GM12878 (cell line): Measurements from ENCODE around the gene NAGK. TPM values are rescaled to one million over a fixed set of nuclear protein-coding genes. Genes with fewer than 3 reads are reported as not detected.

Experiments used
- ASH2L ChIP-seq: fragments of 300-600, 200-600 bp; sonication (generic); IDR thresholded peaks from 2 replicates; pipeline ENCODE4 v1.6.1; 2017; ENCODE audit warnings: low read depth, mild to moderate bottlenecking, borderline replicate concordance
- BCL11A ChIP-seq: IDR thresholded peaks from 2 replicates; pipeline ENCODE4 v1.6.1; 2011; ENCODE audit warnings: low read depth, low read length
- BHLHE40 ChIP-seq, 2 experiments: fragments of 450-650 bp in 1 of 2; IDR thresholded peaks; 2 replicates each; pipeline ENCODE4 v1.6.1; 2011 to 2017; ENCODE audit warnings: low read depth in 2 of 2, borderline replicate concordance in 1 of 2, improper control_type of control experiment in 1 of 2, low read length in 1 of 2, mild to moderate bottlenecking in 1 of 2
- BMI1 ChIP-seq: fragments of 450-650 bp; IDR thresholded peaks from 2 replicates; pipeline ENCODE4 v1.6.1; 2016; ENCODE audit warnings: mild to moderate bottlenecking, moderate library complexity, borderline replicate concordance
- CREM ChIP-seq: IDR thresholded peaks from 2 replicates; pipeline ENCODE4 v1.6.1; 2014; ENCODE audit warnings: antibody characterized with exemption, low read depth
- E2F4 ChIP-seq: IDR thresholded peaks from 2 replicates; pipeline ENCODE4 v1.6.1; 2012; ENCODE audit warnings: low read depth, low read length, improper control_type of control experiment
- EED ChIP-seq: sonication (generic); IDR thresholded peaks from 2 replicates; pipeline ENCODE4 v1.6.1; 2016; ENCODE audit warnings: antibody characterized with exemption, low read depth
- EP300 ChIP-seq, 2 experiments: fragments of 150-350 bp in 1 of 2; IDR thresholded peaks; 2 replicates each; pipeline ENCODE4 v1.6.1; 2011 to 2012; ENCODE audit warnings: low read depth in 2 of 2, low read length in 2 of 2, borderline replicate concordance in 1 of 2, improper control_type of control experiment in 1 of 2, inconsistent platforms in 1 of 2; ENCODE audit not compliant: control insufficient read depth in 1 of 2
- IKZF1 ChIP-seq: fragments of 450-650 bp; conservative IDR thresholded peaks from 2 replicates; pipeline ENCODE4 v1.6.1; 2017; ENCODE audit warnings: antibody characterized with exemption, mild to moderate bottlenecking
- KAT2A ChIP-seq: conservative IDR thresholded peaks from 2 replicates; pipeline ENCODE4 v1.6.1; 2011; ENCODE audit warnings: low read depth, low read length; ENCODE audit not compliant: control insufficient read depth
- MEF2A ChIP-seq: IDR thresholded peaks from 2 replicates; pipeline ENCODE4 v1.6.1; 2011; ENCODE audit warnings: low read depth, mild to moderate bottlenecking, low read length, moderate library complexity; ENCODE audit not compliant: insufficient read depth
- MTA3 ChIP-seq: IDR thresholded peaks from 2 replicates; pipeline ENCODE4 v1.6.1; 2012; ENCODE audit warnings: low read length, inconsistent platforms, borderline replicate concordance
- NRF1 ChIP-seq: conservative IDR thresholded peaks from 2 replicates; pipeline ENCODE4 v1.6.1; 2011; ENCODE audit warnings: mild to moderate bottlenecking, low read depth, low read length, improper control_type of control experiment
- PML ChIP-seq: IDR thresholded peaks from 2 replicates; pipeline ENCODE4 v1.6.1; 2012; ENCODE audit warnings: low read length, inconsistent platforms
- PRDM15 ChIP-seq: fragments of 450-650 bp; formaldehyde crosslinking; IDR thresholded peaks from 2 replicates; pipeline ENCODE4 v1.4.0; 2020; ENCODE audit warnings: mild to moderate bottlenecking, moderate library complexity
- STAT1 ChIP-seq: fragments of 450-650 bp; conservative IDR thresholded peaks from 2 replicates; pipeline ENCODE4 v1.6.1; 2014; ENCODE audit warnings: antibody characterized with exemption, mild to moderate bottlenecking
- STAT3 ChIP-seq: IDR thresholded peaks from 2 replicates; pipeline ENCODE4 v1.6.1; 2011; ENCODE audit warnings: low read depth, low read length, improper control_type of control experiment
- TAF1 ChIP-seq: IDR thresholded peaks from 2 replicates; pipeline ENCODE4 v1.6.1; 2011; ENCODE audit warnings: mild to moderate bottlenecking, low read depth, low read length, borderline replicate concordance
- TCF12 ChIP-seq: IDR thresholded peaks from 2 replicates; pipeline ENCODE4 v1.6.1; 2011; ENCODE audit warnings: low read depth, mild to moderate bottlenecking, low read length
- WRNIP1 ChIP-seq: IDR thresholded peaks from 2 replicates; pipeline ENCODE4 v1.6.1; 2011; ENCODE audit warnings: low read depth, low read length, improper control_type of control experiment, borderline replicate concordance
- polyA plus RNA-seq, 11 experiments: library from polyadenylated mRNA; depleted of rRNA in 4 of 11; unstranded in 6 of 11; stranded (reverse) in 5 of 11; fragments of >200 nt; fragmentation: Nextera tagmentation in 4 of 11; fragmentation: Illumina TruSeq in 1 of 11; extraction: Ambion mirVana in 4 of 11; extraction: Trizol in 1 of 11; gene quantifications; 1 replicate in 1 of 11; 2 replicates in 10 of 11; pipeline versions ENCODE4 v1.2.1 to v1.2.3, GENCODE V29; 2011 to 2016; ENCODE audit warnings: inconsistent platforms in 2 of 11, missing spikeins in 2 of 11, low read depth in 1 of 11
- total RNA-seq, 4 experiments: library from RNA; depleted of rRNA in 3 of 4; stranded (reverse); fragments of >200 nt in 3 of 4; fragmentation: Illumina TruSeq in 1 of 4; extraction: Trizol in 1 of 4; gene quantifications; 2 replicates each; pipeline versions ENCODE4 v1.2.1 to v1.2.3, GENCODE V29; 2013 to 2021
- TF ChIP-seq, protein P1 (sequence below): fragments of 150-350 bp; IDR thresholded peaks from 2 replicates; pipeline ENCODE4 v1.6.1; 2016; ENCODE audit warnings: low read depth, low read length

NAGK gene
- total and polyA plus RNA-seq, 10 of the 15 experiments (the other 5 are each of a cell fraction or from before 2014, with no cell fraction given), result 67.7 to 137 (median 115) TPM

- TF ChIP-seq BHLHE40 (IDR thresholded peaks at IDR 0.05; ENCODE audit: borderline replicate concordance in 1 of 2, low read depth in 2 of 2, low read length in 1 of 2) (peak in 1 of 2 experiments; percentile 61; a peak in 2 of 4 replicates), NRF1 (no peak), STAT1 (no peak), EP300 (IDR thresholded peaks at IDR 0.05; ENCODE audit: borderline replicate concordance in 1 of 2, control insufficient read depth in 1 of 2, low read depth in 2 of 2, low read length in 2 of 2) (0 out of 4 replicates have a peak, but pooled peaks have one; percentile 33 to 40), STAT3 (no peak), BCL11A (peak; percentile 92), EED (peak; percentile 88), PML (no peak), WRNIP1 (no peak), IKZF1 (peak; percentile 86), PRDM15 (no peak), MTA3 (no peak; the same call in none of the 2 replicates), E2F4 (no peak), TCF12 (0 out of 2 replicates have a peak, but pooled peaks have one; percentile 14), CREM (peak; percentile 57; the same call in 1 of the 2 replicates), BMI1 (peak; percentile 78), KAT2A (no peak), ASH2L (no peak), MEF2A (peak; percentile 83), TAF1 (no peak)
- TF ChIP-seq, protein P1, sequence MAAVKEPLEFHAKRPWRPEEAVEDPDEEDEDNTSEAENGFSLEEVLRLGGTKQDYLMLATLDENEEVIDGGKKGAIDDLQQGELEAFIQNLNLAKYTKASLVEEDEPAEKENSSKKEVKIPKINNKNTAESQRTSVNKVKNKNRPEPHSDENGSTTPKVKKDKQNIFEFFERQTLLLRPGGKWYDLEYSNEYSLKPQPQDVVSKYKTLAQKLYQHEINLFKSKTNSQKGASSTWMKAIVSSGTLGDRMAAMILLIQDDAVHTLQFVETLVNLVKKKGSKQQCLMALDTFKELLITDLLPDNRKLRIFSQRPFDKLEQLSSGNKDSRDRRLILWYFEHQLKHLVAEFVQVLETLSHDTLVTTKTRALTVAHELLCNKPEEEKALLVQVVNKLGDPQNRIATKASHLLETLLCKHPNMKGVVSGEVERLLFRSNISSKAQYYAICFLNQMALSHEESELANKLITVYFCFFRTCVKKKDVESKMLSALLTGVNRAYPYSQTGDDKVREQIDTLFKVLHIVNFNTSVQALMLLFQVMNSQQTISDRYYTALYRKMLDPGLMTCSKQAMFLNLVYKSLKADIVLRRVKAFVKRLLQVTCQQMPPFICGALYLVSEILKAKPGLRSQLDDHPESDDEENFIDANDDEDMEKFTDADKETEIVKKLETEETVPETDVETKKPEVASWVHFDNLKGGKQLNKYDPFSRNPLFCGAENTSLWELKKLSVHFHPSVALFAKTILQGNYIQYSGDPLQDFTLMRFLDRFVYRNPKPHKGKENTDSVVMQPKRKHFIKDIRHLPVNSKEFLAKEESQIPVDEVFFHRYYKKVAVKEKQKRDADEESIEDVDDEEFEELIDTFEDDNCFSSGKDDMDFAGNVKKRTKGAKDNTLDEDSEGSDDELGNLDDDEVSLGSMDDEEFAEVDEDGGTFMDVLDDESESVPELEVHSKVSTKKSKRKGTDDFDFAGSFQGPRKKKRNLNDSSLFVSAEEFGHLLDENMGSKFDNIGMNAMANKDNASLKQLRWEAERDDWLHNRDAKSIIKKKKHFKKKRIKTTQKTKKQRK, result no peak
These were observed 14.2 kb downstream of the NAGK start (continued) for GRCh38 chr2:71082402-71083252.
